IPS DF 6.9 (cell line): ENCODE measurements around the gene CRX.
"Not testable (repeated sequence)": the region's sequence is repeated elsewhere in the genome, so short reads cannot be mapped to it uniquely, and the experiment has no call there.

ENCODE experiments used
- DNase-seq: peaks from one replicate; pipeline ENCODE4 v3.0.0-alpha.2; 2013; ENCODE audit warnings: low read depth, low spot score
- H3K27ac ChIP-seq: one replicate; pipeline ENCODE4 v1.5.1; 2013; ENCODE audit warnings: low read length, control low read depth
- H3K27me3 ChIP-seq: 2 replicates; pipeline ENCODE4 v1.6.1; 2013; ENCODE audit warnings: mild to moderate bottlenecking, low read length; ENCODE audit not compliant: control insufficient read depth, insufficient read depth
- H3K36me3 ChIP-seq: 2 replicates; pipeline ENCODE4 v1.6.1; 2013; ENCODE audit warnings: low read length; ENCODE audit not compliant: control insufficient read depth, insufficient read depth
- H3K4me1 ChIP-seq: 2 replicates; pipeline ENCODE4 v1.6.1; 2013; ENCODE audit warnings: low read length; ENCODE audit not compliant: control insufficient read depth, insufficient read depth
- H3K4me3 ChIP-seq: 2 replicates; pipeline ENCODE4 v1.5.1; 2013; ENCODE audit warnings: mild to moderate bottlenecking, low read length
- H3K9me3 ChIP-seq: 2 replicates; pipeline ENCODE4 v1.6.1; 2013; ENCODE audit warnings: low read length, inconsistent platforms; ENCODE audit not compliant: control insufficient read depth, insufficient read depth
- WGBS: extraction: QIAGEN DNeasy Blood & Tissue Kit; methylation state at CpG from one replicate; pipeline ENCODE4 v1.1.7; 2013; ENCODE audit warnings: mixed read lengths, missing lambda C conversion rate; ENCODE audit not compliant: insufficient read length, insufficient coverage; 5-methylcytosine and 5-hydroxymethylcytosine counted together

CRX gene

DNA sequence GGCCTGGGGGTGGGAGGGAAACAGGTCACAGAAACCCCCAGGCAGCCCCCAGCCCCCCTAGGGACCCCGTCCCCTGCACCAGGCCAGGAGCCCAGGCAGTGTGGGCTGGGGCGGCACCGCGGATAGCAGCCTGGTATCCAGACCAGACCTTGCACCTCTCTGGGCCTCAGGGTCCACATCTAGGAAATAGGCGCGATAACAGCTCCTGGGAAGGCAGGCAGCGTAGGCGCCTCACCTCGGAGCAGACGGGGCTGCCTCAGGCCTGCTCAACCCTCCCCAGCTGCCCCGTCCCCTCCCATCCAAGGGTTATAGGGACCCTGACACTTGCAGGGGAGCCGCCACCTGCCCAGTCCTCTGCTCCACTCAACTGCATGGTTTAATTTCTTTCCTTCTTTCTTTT lies 18.1 kb upstream of the CRX start:
- not testable (repeated sequence) for H3K4me1 ChIP-seq, H3K36me3 ChIP-seq, H3K27ac ChIP-seq, H3K4me3 ChIP-seq, H3K27me3 ChIP-seq, H3K9me3 ChIP-seq, DNase-seq
- no CpG with 5 or more reads among the region's 12 CpGs for WGBS

DNA sequence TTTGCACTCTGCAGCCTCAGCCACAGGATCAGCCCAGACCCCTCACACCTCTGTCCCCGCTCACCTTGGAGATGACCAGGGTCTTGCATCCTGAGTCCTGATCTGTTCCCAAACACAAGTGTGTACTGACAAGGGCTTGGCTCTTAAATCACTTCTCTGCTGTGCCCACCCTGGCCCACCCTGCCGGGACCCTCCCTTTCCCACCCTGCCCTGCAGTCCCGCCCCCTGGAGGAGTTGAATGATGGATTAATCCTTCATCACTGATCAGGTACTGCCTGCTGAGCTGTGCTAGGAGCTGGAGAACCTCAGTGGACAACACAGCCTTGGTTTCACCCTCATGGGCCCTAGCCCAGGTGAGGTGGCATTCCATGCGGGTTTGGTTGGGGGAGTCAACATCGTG lies 17.3 kb upstream of the CRX start, which contains the start of gene TPRX1:
TPRX1 (minus strand) TSS at position 101 of the 400 bp plus-strand sequence; CDS start at position 89, 12 bp downstream.
- not testable (repeated sequence) for DNase-seq, H3K27ac ChIP-seq, H3K36me3 ChIP-seq, H3K27me3 ChIP-seq, H3K4me3 ChIP-seq, H3K9me3 ChIP-seq, H3K4me1 ChIP-seq
- WGBS = no CpG with 5 or more reads among the region's 5 CpGs

DNA sequence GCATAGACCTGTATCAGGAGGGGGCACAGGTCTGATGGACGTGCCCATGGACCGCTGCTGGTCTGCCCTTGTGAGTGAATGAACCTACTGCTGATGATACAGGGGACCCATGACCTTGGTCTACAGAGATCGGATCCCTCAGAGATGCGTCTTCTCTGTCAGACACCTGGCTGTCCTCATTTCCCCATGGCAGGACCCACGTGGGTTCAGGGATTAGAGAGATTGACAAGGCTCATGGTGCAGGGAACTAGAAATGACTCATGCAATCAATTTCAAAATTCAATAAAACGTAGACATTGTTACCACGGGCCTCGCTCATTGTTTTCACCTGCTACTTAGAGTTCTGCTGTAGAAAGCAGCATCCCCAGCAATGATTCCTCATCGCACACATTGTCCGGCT lies 16.4 kb upstream of the CRX start:
- Histone ChIP-seq H3K9me3 (no peaks in the 10 kb centered on the region), H3K27ac (no peak overlapping the region), H3K4me3 (no peak overlapping the region), H3K4me1 (no peaks in the 10 kb centered on the region), H3K27me3 (no peaks in the 10 kb centered on the region), H3K36me3 (no peaks in the 10 kb centered on the region)
- DNase-seq = no peak
- WGBS = no CpG with 5 or more reads among the region's 10 CpGs

DNA sequence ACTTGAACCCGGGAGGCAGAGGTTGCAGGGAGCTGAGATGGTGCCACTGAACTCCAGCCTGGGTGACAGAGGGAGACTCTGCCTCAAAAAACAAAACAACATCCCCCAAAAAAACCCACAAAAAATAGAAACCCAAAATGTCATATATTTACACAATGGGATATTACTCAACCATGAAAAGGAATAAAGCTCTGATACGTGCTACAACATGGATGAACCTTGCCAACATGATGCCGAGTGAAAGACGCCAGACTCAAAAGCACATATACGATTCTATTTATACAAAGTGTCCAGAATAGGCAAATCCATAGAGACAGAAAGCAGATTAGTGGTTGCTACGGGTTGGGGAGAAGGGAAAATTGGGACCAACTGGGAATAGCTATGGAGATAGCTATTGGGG lies 15.3 kb upstream of the CRX start:
- H3K27me3 ChIP-seq = no peaks in the 10 kb centered on the region

DNA sequence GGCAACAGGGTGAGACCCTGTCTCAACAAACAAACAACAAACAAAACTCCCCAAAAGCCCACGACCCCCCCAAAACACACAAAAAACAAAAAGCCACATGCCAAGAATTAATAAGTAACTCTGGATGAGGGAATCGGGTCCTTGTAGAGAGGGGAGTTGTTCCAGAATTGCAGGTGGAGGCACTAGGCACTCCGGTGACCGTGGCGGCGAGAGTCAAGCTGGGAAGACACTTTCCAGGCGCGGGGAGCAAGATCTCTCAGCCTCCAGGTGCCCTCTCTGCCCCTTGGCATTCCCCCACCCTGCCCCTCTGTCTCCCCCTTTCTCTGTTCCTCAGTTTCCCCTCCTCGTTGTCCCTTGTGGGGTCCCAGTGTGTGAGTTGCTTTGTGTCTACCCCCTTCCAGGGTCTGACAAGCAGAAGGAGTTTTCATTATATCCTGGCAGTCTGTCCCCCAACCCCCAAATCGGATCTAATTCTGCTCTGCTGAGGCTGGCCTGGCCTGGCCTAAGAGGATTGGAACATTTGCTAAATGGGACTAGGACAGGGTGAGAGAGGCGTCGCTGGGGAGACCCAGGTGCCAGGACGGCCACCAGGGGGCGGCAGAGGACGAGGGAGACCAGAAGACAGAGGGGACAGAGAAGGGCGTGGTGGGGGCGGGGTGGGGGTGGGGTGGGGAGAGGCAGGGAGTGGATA lies 8.3 kb upstream of the CRX start:
- Histone ChIP-seq H3K27me3 (no peaks in the 10 kb centered on the region), H3K27ac (no peak overlapping the region), H3K4me1 (no peaks in the 10 kb centered on the region), H3K9me3 (no peaks in the 10 kb centered on the region), H3K4me3 (no peak overlapping the region), H3K36me3 (no peaks in the 10 kb centered on the region)
- peak; percentile 82 for DNase-seq
- WGBS = no CpG with 5 or more reads among the region's 17 CpGs

More for the DNA sequence above, 15.3 kb upstream of the CRX start:
- Histone ChIP-seq H3K27ac (no peak overlapping the region), H3K4me3 (no peak overlapping the region), H3K9me3 (no peaks in the 10 kb centered on the region), H3K36me3 (no peaks in the 10 kb centered on the region), H3K4me1 (no peaks in the 10 kb centered on the region)
- WGBS = no CpG with 5 or more reads among the region's 6 CpGs
- DNase-seq = no peak

DNA sequence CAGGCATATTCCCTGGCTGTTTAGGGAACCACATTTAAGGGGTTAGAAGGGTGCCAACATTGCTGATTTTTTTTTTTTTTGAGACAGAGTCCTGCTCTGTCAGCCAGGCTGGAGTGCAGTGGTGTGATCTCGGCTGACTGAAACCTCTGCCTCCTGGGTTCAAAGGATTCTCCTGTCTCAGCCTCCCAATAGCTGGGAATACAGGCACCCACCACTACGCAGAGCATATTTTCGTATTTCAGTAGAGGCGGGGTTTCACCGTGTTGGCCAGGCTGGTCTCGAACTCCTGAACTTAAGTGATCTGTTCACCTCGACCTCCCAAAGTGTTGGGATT lies 7.8 kb upstream of the CRX start:
- WGBS = no CpG with 5 or more reads among the region's 7 CpGs
- Histone ChIP-seq H3K27ac (no peak overlapping the region), H3K36me3 (no peaks in the 10 kb centered on the region), H3K27me3 (no peaks in the 10 kb centered on the region), H3K4me3 (no peak overlapping the region), H3K4me1 (no peaks in the 10 kb centered on the region), H3K9me3 (no peaks in the 10 kb centered on the region)
- DNase-seq = no peak

DNA sequence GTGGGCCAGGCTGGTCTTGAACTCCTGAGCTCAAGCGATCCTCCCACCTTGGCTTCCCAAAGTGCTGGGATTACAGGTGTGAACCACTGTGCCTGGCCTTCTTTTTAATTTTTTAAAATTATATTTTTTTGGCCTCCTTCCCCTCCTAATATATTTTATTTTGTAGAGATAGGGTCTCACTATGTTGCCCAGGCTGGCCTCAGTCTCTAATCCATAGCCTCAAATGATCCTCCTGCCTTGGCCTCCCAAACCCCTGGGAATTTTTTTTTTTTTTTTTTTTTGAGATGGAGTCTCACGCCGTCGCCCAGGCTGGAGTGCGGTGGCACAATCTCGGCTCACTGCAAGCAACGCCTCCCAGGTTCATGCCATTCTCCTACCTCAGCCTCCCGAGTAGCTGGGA lies 5.5 kb upstream of the CRX start:
- DNase-seq, H3K27ac ChIP-seq, H3K4me1 ChIP-seq, H3K9me3 ChIP-seq, H3K4me3 ChIP-seq, H3K36me3 ChIP-seq, H3K27me3 ChIP-seq: not testable (repeated sequence)
- WGBS = no CpG with 5 or more reads among the region's 8 CpGs

DNA sequence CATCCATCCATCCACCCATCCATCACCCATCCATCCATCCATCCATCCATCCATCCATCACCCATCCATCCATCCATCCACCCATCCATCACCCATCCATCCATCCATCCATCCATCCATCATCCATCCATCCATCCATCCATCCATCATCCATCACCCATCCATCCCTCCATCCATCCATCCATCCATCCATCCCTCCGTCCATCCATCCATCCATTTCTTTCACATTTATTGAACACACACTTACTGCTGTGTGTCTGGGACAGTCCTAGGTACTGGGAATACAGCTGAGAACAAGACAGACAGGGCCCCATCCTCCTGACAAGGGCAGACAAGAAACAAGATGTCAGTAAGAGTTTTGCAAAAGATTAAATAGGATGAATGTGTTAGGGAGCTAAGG lies 3.5 kb upstream of the CRX start:
- H3K4me1 ChIP-seq, H3K27me3 ChIP-seq, H3K9me3 ChIP-seq, H3K36me3 ChIP-seq, DNase-seq, H3K27ac ChIP-seq, H3K4me3 ChIP-seq: not testable (repeated sequence)
- 100% methylated on average over 1 of the region's 1 CpG for WGBS

DNA sequence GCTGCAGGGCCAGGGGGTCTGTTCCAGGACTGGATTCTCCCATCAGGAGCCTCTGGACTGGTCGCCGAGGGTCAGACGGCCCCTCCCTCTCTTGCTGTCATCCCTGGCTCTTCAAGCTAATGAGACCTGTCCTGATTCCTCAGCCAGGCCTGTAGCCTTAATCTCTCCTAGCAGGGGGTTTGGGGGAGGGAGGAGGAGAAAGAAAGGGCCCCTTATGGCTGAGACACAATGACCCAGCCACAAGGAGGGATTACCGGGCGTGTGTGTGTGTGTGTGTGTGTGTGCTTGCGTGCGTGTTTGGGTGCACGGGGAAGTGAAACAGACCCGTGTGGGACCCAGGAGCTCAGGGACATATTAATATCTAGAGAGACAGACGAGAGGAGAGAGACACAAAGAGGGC lies 1.9 kb upstream of the CRX start:
- Histone ChIP-seq H3K9me3 (no peaks in the 10 kb centered on the region), H3K36me3 (no peaks in the 10 kb centered on the region), H3K4me3 (no peak overlapping the region), H3K27ac (no peak overlapping the region), H3K27me3 (no peaks in the 10 kb centered on the region), H3K4me1 (no peaks in the 10 kb centered on the region)
- DNase-seq = peak; percentile 25
- no CpG with 5 or more reads among the region's 10 CpGs for WGBS

DNA sequence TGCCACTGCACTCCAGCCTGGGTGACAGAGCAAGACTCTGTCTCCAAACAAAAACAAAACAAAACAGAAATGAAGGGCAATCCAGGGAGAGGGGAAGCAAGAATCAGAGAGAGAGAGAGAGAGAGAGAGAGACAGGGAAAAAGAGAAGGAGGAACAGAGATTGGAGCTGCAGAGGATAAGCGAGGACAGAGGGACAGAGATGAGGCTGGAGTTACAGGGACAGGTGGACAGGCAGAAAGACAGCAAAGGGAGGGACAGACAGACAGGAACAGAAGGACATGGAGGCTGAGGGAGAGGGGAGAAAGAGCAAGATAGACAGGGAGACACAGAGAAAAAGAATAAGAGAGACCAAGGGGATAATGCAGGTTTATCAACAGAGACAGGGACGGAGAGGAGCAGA lies 1.3 kb upstream of the CRX start:
- H3K4me3 ChIP-seq = no peak overlapping the region
- no peaks in the 10 kb centered on the region for H3K36me3 ChIP-seq
- H3K9me3 ChIP-seq = no peaks in the 10 kb centered on the region
- no peak overlapping the region for H3K27ac ChIP-seq
- no peaks in the 10 kb centered on the region for H3K4me1 ChIP-seq
- H3K27me3 ChIP-seq = no peaks in the 10 kb centered on the region
- DNase-seq = no peak
- WGBS = no CpG with 5 or more reads among the region's 2 CpGs

DNA sequence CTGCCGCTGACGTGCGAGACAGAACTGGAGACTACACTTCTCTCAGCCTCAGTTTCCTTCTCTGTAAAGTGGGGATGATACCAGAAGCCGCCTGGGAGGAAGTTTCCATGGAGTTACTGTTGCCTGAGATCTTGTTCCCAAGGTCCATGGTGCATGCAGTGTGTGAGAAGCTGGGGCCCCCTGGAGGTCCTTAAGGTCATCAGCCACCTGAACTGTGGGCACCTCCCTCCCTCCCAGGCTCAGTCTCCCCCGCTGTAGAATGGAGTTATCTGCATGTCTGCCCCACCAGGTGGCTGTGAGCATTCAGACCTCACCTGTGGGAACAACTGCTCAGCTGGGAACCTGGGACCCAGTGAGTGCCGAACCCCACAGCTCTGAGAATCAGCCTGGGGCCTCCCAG lies 2.7 kb downstream of the CRX start:
- Histone ChIP-seq H3K27me3 (no peaks in the 10 kb centered on the region), H3K27ac (no peak overlapping the region), H3K4me1 (no peaks in the 10 kb centered on the region), H3K9me3 (no peaks in the 10 kb centered on the region), H3K36me3 (no peaks in the 10 kb centered on the region), H3K4me3 (no peak overlapping the region)
- DNase-seq = no peak
- WGBS = no CpG with 5 or more reads among the region's 6 CpGs
